Adrenal gland (tissue), 12 donors: ENCODE results near the gene KMT5C. TPM values are rescaled to one million over a fixed set of nuclear protein-coding genes. Genes with fewer than 3 reads are reported as not detected.

ENCODE experiments used
- DNase-seq, 7 donors: peaks; one replicate each; pipeline ENCODE4 v3.0.0-alpha.2; 2019 to 2020
- H3K27ac ChIP-seq, 5 donors: fragments of 200-600 bp; sonication (generic) in 4 of 5; 1 replicate in 3 of 5; 2 replicates in 2 of 5; pipeline versions ENCODE4 v1.5.1 to v1.8.0; 2016 to 2020; ENCODE audit warnings: mild to moderate bottlenecking in 1 of 5
- H3K27me3 ChIP-seq: fragments of 200-600 bp; 2 replicates; pipeline ENCODE4 v1.8.0; 2021
- H3K36me3 ChIP-seq, 2 donors: fragments of 200-600 bp; replicated peaks in 1 of 2; 1 replicate in 1 of 2; 2 replicates in 1 of 2; pipeline versions ENCODE4 v1.5.1 to v1.8.0; 2018 to 2022
- H3K4me1 ChIP-seq, 2 donors: fragments of 200-600 bp; replicated peaks in 1 of 2; 1 replicate in 1 of 2; 2 replicates in 1 of 2; pipeline versions ENCODE4 v1.5.1 to v1.8.0; 2018 to 2021
- H3K4me3 ChIP-seq, 4 donors: fragments of 200-600 bp; sonication (generic) in 3 of 4; one replicate each; pipeline ENCODE4 v1.5.1; 2016 to 2018
- H3K9me3 ChIP-seq, 3 donors: fragments of 200-600 bp; sonication (generic) in 1 of 3; replicated peaks in 1 of 3; 1 replicate in 2 of 3; 2 replicates in 1 of 3; pipeline versions ENCODE4 v1.5.1 to v1.8.0; 2016 to 2021
- CTCF ChIP-seq, 6 experiments: fragments of 450-650 bp in 4 of 6; fragments of 200-600 bp in 2 of 6; sonication (generic) in 1 of 6; IDR thresholded peaks; 1 replicate in 5 of 6; 2 replicates in 1 of 6; pipeline versions ENCODE4 v1.5.1 to v1.8.0; 2016 to 2021; ENCODE audit warnings: antibody characterized with exemption in 6 of 6, mild to moderate bottlenecking in 2 of 6, moderate library complexity in 1 of 6
- POLR2A ChIP-seq, 2 donors: fragments of 450-650 bp; IDR thresholded peaks; one replicate each; pipeline ENCODE4 v1.6.1; 2017; ENCODE audit warnings: antibody characterized with exemption in 2 of 2, mild to moderate bottlenecking in 2 of 2, moderate library complexity in 1 of 2
- WGBS, 4 donors: extraction: QIAGEN DNeasy Blood & Tissue Kit in 2 of 4; methylation state at CpG; one replicate each; pipeline versions ENCODE4 v1.1.5 to v1.1.7; 2013 to 2017; 5-methylcytosine and 5-hydroxymethylcytosine counted together
- intact Hi-C, 2 donors: fragments of 100-400 bp; cut with DNase I; formaldehyde crosslinking; loops; one replicate each; pipeline versions ENCODE4 v1.14.1 to v1.15.0; 2022 to 2023
- polyA plus RNA-seq, 3 donors: library from polyadenylated mRNA; stranded (reverse); fragments of 200-250 nt in 2 of 3; fragments of 350-450 nt in 1 of 3; fragmentation: Illumina TruSeq in 1 of 3; extraction: RNeasy Lipid Tissue Mini Kit (QIAGEN cat#74804) in 1 of 3; gene quantifications; one replicate each; pipeline ENCODE4 v1.2.3, GENCODE V29; 2013 to 2014
- total RNA-seq, 9 donors: library from RNA; depleted of rRNA in 4 of 9; stranded (reverse); fragments of >200 nt in 4 of 9; fragments of 120-200 nt in 1 of 9; fragmentation: NEBNext Ultra II Directional in 1 of 9; extraction: Animal tissue kit (Norgen Biotek cat#: 25700) in 1 of 9; gene quantifications; one replicate each; pipeline versions ENCODE4 v1.1.0 to v1.2.4, GENCODE V29; 2013 to 2023
- donor health status: healthy with polysubstance abuse.
- donor health status: Bipolar disorder and iron deficiency.
- donor health status: DM: yes; HTN: yes; CAD: no.
- donor health status: DM: no; HTN: no; CAD: no.
- donor health status: DM: no; HTN: no; CAD: no.
- donor health status: DM: yes; HTN: yes; CAD: no.

Gene KMT5C
- total and polyA plus RNA-seq, 12 donors: 1.4 to 56.7 (median 15.4) TPM

- no peak overlapping the region for H3K27ac ChIP-seq
- H3K9me3 ChIP-seq: no peaks in the 10 kb centered on the region
- TF ChIP-seq POLR2A (IDR thresholded peaks at IDR 0.05): no peak
- TF ChIP-seq CTCF (IDR thresholded peaks at IDR 0.05): no peak
- WGBS, 4 donors: 15 to 35% (median 19%) methylated on average over 10 to 31 of the region's 31 CpGs
- intact Hi-C loops: no loop called here
- H3K36me3 ChIP-seq: no peaks in the 10 kb centered on the region
- H3K27me3 ChIP-seq: peaks cover 50% of the 10 kb centered on the region
- no peak for DNase-seq
- H3K4me1 ChIP-seq: peaks cover 0 to 6% of the 10 kb centered on the region in 2 donors
- H3K4me3 ChIP-seq: no peak overlapping the region
Observed at GRCh38 chr19:55373993-55374757, 34.5 kb downstream of the KMT5C start.

- no peak within 1 kb of the TSS for H3K4me3 ChIP-seq
- H3K9me3 ChIP-seq: no peaks in the 10 kb centered on the region
- no peak within 1 kb of the TSS for H3K27ac ChIP-seq
- intact Hi-C loops: no loop called here
- no peak for TF ChIP-seq POLR2A (IDR thresholded peaks at IDR 0.05)
- no peak for TF ChIP-seq CTCF (IDR thresholded peaks at IDR 0.05)
- no peaks in the 10 kb centered on the region for H3K4me1 ChIP-seq
- peaks cover 32% of the 10 kb centered on the region for H3K27me3 ChIP-seq
- WGBS, 4 donors: 57 to 70% (median 64%) methylated on average over 11 to 21 of the region's 21 CpGs
- DNase-seq: peak in 1 of 7 donors; percentile 59
- no peaks in the 10 kb centered on the region for H3K36me3 ChIP-seq
Observed at GRCh38 chr19:55376241-55376933, 36.7 kb downstream of the KMT5C start, which contains the start of gene TMEM190. TMEM190 (plus strand) TSS chr19:55376826; CDS start chr19:55376854, 28 bp downstream.

- Histone ChIP-seq H3K9me3 (no peaks in the 10 kb centered on the region), H3K27me3 (peaks cover 20% of the 10 kb centered on the region), H3K4me1 (no peaks in the 10 kb centered on the region), H3K27ac (no peak overlapping the region), H3K4me3 (no peak overlapping the region), H3K36me3 (no peaks in the 10 kb centered on the region)
- DNase-seq: no peak
- intact Hi-C loops: no loop called here
- WGBS, 4 donors: 33 to 39% (median 36%) methylated on average over 12 to 43 of the region's 43 CpGs
- no peak for TF ChIP-seq CTCF (IDR thresholded peaks at IDR 0.05)
- TF ChIP-seq POLR2A (IDR thresholded peaks at IDR 0.05): no peak
Observed at GRCh38 chr19:55377356-55378131, 37.9 kb downstream of the KMT5C start.

- TF ChIP-seq POLR2A (IDR thresholded peaks at IDR 0.05) (no peak), CTCF (IDR thresholded peaks at IDR 0.05) (no peak)
- H3K27me3 ChIP-seq: peaks cover 13% of the 10 kb centered on the region
- H3K27ac ChIP-seq: no peak overlapping the region
- 73 to 82% (median 78%) methylated on average over 9 to 11 of the region's 11 CpGs for WGBS, 4 donors
- H3K9me3 ChIP-seq: no peaks in the 10 kb centered on the region
- DNase-seq: no peak
- no peaks in the 10 kb centered on the region for H3K36me3 ChIP-seq
- H3K4me3 ChIP-seq: no peak overlapping the region
- H3K4me1 ChIP-seq: peaks cover 5 to 6% of the 10 kb centered on the region in 2 donors
- intact Hi-C loops: no loop called here
Observed at GRCh38 chr19:55379174-55379573, 39.5 kb downstream of the KMT5C start.
